Measurements from ENCODE around the gene ENOPH1.
A peak's percentile ranks its signal among the peaks of the same experiment; 100 is the strongest.
"Not testable (repeated sequence)": the region's sequence is repeated elsewhere in the genome, so short reads cannot be mapped to it uniquely, and the experiment has no call there.

ENOPH1 gene

GRCh38 chr4:82473621-82474164, 43.3 kb downstream of the ENOPH1 start:
- no peak for DNase-seq

GRCh38 chr4:82475931-82476330, 45.5 kb downstream of the ENOPH1 start:
- not testable (repeated sequence) for DNase-seq

- not testable (repeated sequence) for DNase-seq
Measured at GRCh38 chr4:82477469-82477868, 47.1 kb downstream of the ENOPH1 start.

GRCh38 chr4:82479562-82479961, 49.2 kb downstream of the ENOPH1 start:
- DNase-seq: no peak

- no peak for DNase-seq
Measured at GRCh38 chr4:82480771-82481505, 50.5 kb downstream of the ENOPH1 start.

- DNase-seq: no peak
Measured at GRCh38 chr4:82481506-82481840, 51.1 kb downstream of the ENOPH1 start.

- no peak for DNase-seq
Measured at GRCh38 chr4:82482387-82482786, 52.0 kb downstream of the ENOPH1 start.

- no peak for DNase-seq
Measured at GRCh38 chr4:82484996-82485783, 54.8 kb downstream of the ENOPH1 start.

- no peak for DNase-seq
Measured at GRCh38 chr4:82489076-82489475, 58.7 kb downstream of the ENOPH1 start.

- DNase-seq: no peak
Measured at GRCh38 chr4:82489987-82490386, 59.6 kb downstream of the ENOPH1 start.

- peak; percentile 93 for DNase-seq
Measured at GRCh38 chr4:82491251-82491960, 61.0 kb downstream of the ENOPH1 start.

- DNase-seq: no peak
Measured at GRCh38 chr4:82493721-82494425, 63.5 kb downstream of the ENOPH1 start.

GRCh38 chr4:82495666-82496065, 65.3 kb downstream of the ENOPH1 start:
- DNase-seq: no peak

- no peak for DNase-seq
Measured at GRCh38 chr4:82496349-82496748, 66.0 kb downstream of the ENOPH1 start.

- DNase-seq: peak; percentile 87
Measured at GRCh38 chr4:82499738-82500434, 69.5 kb downstream of the ENOPH1 start.

- peak; percentile 94 for DNase-seq
Measured at GRCh38 chr4:82500435-82501153, 70.2 kb downstream of the ENOPH1 start.

GRCh38 chr4:82501154-82501442, 70.7 kb downstream of the ENOPH1 start:
- peak; percentile 64 for DNase-seq

GRCh38 chr4:82508011-82508410, 77.6 kb downstream of the ENOPH1 start:
- DNase-seq: no peak

- peak; percentile 14 for DNase-seq
Measured at GRCh38 chr4:82508806-82509428, 78.5 kb downstream of the ENOPH1 start.

- DNase-seq: no peak
Measured at GRCh38 chr4:82510216-82510615, 79.8 kb downstream of the ENOPH1 start.
